Measurements from ENCODE around the gene ST8SIA1.

- TF ChIP-seq CTCF (conservative IDR thresholded peaks at IDR 0.05; ENCODE audit: low read depth, low read length): no peak
- TF ChIP-seq EZH2 (IDR thresholded peaks at IDR 0.05; ENCODE audit: low read length, unreplicated experiment): no peak
Observed at GRCh38 chr12:22361785-22362184, 27.3 kb upstream of the ST8SIA1 start.

Data from PC-3 (cell line).